Ovary (tissue), 3 donors: ENCODE data around the gene SOCS4.

Experiments used
- CTCF ChIP-seq, 3 donors: fragments of 450-650 bp in 2 of 3; fragments of 200-600 bp in 1 of 3; IDR thresholded peaks; one replicate each; pipeline versions ENCODE4 v1.5.1 to v1.8.0; 2016 to 2022; ENCODE audit warnings: antibody characterized with exemption in 3 of 3, mild to moderate bottlenecking in 1 of 3
- EP300 ChIP-seq: sonication (generic); formaldehyde crosslinking; IDR thresholded peaks from one replicate; pipeline ENCODE4 v1.6.1; 2017; ENCODE audit warnings: antibody characterized with exemption
- donor health status: DM: no; HTN: no; CAD: no.

- no peak for TF ChIP-seq EP300
- TF ChIP-seq CTCF (IDR thresholded peaks at IDR 0.05): no peak
Measured at GRCh38 chr14:55066223-55066622, 39.2 kb downstream of the SOCS4 start.
